ENCODE data around the gene SLC38A8.

The SLC38A8 gene

DNA sequence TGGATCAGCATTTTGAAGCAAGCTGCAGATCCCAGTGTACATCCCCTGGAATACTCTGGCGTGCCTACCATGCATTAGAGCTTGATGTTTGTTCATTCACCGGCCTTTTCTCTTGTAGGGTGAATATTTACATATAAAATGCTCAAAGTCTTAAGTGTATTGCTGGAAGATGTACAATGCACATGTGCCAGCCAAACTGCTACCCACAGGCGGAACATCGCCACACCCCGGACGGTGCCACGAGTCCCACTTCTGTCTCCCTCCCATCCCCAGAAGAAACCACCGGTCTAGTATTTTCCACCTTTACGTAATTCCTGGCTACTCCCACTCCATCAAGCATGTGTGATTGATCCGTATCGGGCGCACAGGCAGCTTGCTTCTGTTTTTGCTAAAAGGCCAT is 4.1 kb downstream of the SLC38A8 start:
- no peak overlapping the region for H3K27ac ChIP-seq
- no peak for TF ChIP-seq CTCF (conservative IDR thresholded peaks at IDR 0.05)
- TF ChIP-seq ZFX (IDR thresholded peaks at IDR 0.05) = no peak

GRCh38 chr16:84036982-84037425 is 5.6 kb downstream of the SLC38A8 start:
- TF ChIP-seq ZFX (IDR thresholded peaks at IDR 0.05) (no peak), CTCF (conservative IDR thresholded peaks at IDR 0.05) (no peak)
- H3K27ac ChIP-seq = no peak overlapping the region

GRCh38 chr16:84036131-84036530 is 6.5 kb downstream of the SLC38A8 start:
- TF ChIP-seq ZFX (IDR thresholded peaks at IDR 0.05) = no peak
- no peak for TF ChIP-seq CTCF (conservative IDR thresholded peaks at IDR 0.05)
- H3K27ac ChIP-seq = no peak overlapping the region

GRCh38 chr16:84034516-84034915 is 8.1 kb downstream of the SLC38A8 start:
- H3K27ac ChIP-seq = no peak overlapping the region
- TF ChIP-seq CTCF (conservative IDR thresholded peaks at IDR 0.05) (no peak), ZFX (IDR thresholded peaks at IDR 0.05) (no peak)

DNA sequence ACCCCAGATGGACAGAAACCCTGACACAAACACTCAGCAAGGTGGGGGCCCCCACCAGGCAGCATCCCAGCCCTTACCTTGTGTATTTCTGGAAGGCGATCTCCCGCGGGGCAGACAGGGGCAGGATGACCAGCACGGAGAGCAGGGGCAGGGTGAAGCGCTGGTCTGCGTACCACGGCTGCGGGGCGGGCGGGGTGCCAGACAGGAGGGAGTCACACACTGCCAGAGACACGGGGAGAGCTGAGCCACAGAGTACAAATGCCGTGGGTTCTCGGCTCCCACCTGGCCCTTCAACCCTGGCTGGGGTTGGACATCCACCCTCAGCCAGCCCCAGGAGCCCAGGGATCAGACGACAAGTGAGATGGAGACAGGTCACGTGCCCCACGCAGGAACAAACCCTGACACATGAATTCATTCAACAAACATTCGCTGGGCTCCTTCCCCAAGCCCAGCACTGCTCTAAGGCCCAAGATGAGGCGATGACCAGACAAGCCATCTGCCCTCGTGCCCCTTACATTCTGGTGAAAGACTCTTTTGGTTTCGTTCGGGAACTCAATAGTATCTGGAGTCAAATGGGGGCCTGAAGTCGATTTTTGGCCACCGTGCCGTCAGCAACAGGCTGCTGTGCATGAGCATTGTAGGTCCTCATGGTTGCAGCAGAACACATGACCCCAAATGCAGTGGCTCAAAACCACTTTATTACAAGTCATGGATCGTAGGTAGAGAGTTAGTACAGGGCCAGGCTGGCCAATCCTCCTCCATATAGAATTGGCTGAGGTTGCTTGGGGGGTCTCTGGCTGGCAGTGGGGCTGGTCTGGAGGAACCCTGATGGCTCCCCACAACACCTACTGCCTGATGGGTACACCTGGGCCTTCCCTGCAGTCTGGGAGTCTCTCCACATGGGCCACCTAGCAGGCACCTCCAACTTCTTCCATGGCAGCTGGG is 9.1 kb downstream of the SLC38A8 start:
- no peak overlapping the region for H3K27ac ChIP-seq
- no peak for TF ChIP-seq CTCF (conservative IDR thresholded peaks at IDR 0.05)
- TF ChIP-seq ZFX (IDR thresholded peaks at IDR 0.05) = no peak

- TF ChIP-seq CTCF (conservative IDR thresholded peaks at IDR 0.05) (no peak), ZFX (IDR thresholded peaks at IDR 0.05) (no peak)
- H3K27ac ChIP-seq = no peak overlapping the region
Observed at GRCh38 chr16:84032458-84033178, 10.0 kb downstream of the SLC38A8 start.

DNA sequence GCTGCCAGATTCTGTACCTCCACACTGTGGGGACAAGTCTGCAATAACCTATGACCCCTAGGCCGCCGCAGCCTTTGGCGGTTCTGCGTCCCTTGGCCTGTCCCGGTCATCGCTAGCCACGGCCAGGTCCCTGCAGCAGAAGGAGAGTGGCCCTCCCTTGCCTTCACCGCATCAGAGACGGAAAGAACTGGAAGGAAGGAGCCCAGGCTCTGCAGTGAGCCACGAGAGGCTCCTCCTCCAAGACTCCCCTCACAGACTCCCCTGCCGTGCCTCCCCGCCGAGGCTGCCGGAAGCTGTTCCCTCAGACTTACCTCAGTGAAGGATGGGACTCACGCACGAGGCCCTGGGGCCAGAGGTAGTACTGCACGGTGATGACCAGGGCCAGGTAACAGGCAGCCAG is 11.0 kb downstream of the SLC38A8 start:
- no peak overlapping the region for H3K27ac ChIP-seq
- TF ChIP-seq ZFX (IDR thresholded peaks at IDR 0.05) (no peak), CTCF (conservative IDR thresholded peaks at IDR 0.05) (no peak)
